ENCODE measurements around the gene ADSS1.

ADSS1 gene

GRCh38 chr14:104702106-104702505 lies 21.9 kb upstream of the ADSS1 start:
- no peak for TF ChIP-seq CTCF (conservative IDR thresholded peaks at IDR 0.05; ENCODE audit: low read depth, low read length)
- DNase-seq (ENCODE audit: low read depth) = no peak
- no peak overlapping the region for H3K4me3 ChIP-seq (ENCODE audit: low read depth, low read length)

DNA sequence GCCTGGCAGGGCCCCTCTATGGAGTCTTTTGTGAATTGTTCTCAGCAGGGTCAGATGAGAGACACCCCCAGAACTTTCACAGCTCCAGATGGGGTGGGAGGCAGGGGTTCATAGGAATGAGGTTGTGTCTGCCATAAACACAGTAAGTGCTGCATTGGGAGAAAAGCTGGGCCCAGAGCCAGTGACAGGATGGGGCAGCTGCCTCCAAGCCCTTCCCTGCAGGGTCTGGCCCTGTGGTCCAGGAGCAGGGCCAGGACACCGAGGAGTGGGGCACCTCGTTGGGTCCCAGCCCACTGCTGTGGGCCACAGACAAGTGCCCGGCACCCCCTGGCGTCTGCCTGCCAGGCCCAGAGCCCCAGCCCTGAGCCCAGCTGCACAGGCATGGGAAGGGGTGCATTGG lies 21.4 kb upstream of the ADSS1 start:
- no peak for DNase-seq (ENCODE audit: low read depth)
- no peak for TF ChIP-seq CTCF (conservative IDR thresholded peaks at IDR 0.05; ENCODE audit: low read depth, low read length)
- no peak overlapping the region for H3K4me3 ChIP-seq (ENCODE audit: low read depth, low read length)

- TF ChIP-seq CTCF (conservative IDR thresholded peaks at IDR 0.05; ENCODE audit: low read depth, low read length) = no peak
- DNase-seq (ENCODE audit: low read depth) = no peak
- H3K4me3 ChIP-seq (ENCODE audit: low read depth, low read length) = no peak overlapping the region
Measured at GRCh38 chr14:104703269-104703668, 20.8 kb upstream of the ADSS1 start.

- no peak overlapping the region for H3K4me3 ChIP-seq (ENCODE audit: low read depth, low read length)
- no peak for TF ChIP-seq CTCF (conservative IDR thresholded peaks at IDR 0.05; ENCODE audit: low read depth, low read length)
- DNase-seq (ENCODE audit: low read depth) = no peak
Measured at GRCh38 chr14:104704252-104704651, 19.8 kb upstream of the ADSS1 start.

DNA sequence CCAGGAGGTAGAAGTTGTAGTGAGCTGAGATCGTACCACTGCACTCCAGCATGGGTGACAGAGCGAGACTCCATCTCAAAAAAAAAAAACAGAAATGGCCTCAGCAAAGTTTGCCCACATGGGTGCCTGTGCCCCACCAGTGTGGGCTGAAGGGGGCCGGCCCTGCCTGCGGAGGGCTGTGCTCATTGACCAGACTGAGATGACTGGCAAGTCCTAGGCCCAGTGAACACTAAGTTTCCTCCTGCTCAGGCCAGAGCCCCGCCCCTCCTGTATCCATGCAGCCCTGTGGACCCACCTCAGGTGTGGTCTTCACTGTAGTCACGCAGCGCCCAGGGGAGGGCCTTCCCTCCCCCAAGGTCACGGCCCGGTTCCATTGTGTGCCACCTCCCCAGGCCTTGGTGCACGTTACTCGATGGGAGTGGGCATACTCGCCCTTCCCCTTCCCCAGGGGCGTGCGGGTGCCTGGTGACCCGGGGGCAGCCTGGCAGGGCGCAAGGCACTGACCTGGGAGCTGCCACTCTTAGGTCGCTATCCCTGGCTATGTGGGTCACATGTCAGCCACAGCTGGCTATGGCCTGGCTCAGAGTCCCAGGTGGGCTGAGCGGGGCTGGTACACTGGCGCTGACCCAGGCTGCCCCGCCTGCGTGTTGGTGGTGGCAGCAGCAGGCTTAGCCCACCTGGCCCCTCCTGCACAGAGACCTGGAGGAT lies 18.5 kb upstream of the ADSS1 start:
- H3K4me3 ChIP-seq (ENCODE audit: low read depth, low read length) = no peak overlapping the region
- TF ChIP-seq CTCF (conservative IDR thresholded peaks at IDR 0.05; ENCODE audit: low read depth, low read length) = no peak
- DNase-seq (ENCODE audit: low read depth) = peak; percentile 40

- no peak for TF ChIP-seq CTCF (conservative IDR thresholded peaks at IDR 0.05; ENCODE audit: low read depth, low read length)
- no peak overlapping the region for H3K4me3 ChIP-seq (ENCODE audit: low read depth, low read length)
- no peak for DNase-seq (ENCODE audit: low read depth)
Measured at GRCh38 chr14:104706733-104707607, 17.1 kb upstream of the ADSS1 start.
